HG02610 (cell line): ENCODE data around the gene FCHSD1.
A peak's percentile ranks its signal among the peaks of the same experiment; 100 is the strongest.
"Not testable (repeated sequence)": the region's sequence is repeated elsewhere in the genome, so short reads cannot be mapped to it uniquely, and the experiment has no call there.

ENCODE experiments used
- ATAC-seq: cut with Tn5 transposase; IDR thresholded peaks from one replicate; pipeline ENCODE4 v1.9.1; 2021; ENCODE audit warnings: mild to moderate bottlenecking, moderate library complexity; ENCODE audit not compliant: unreplicated experiment

FCHSD1 gene

GRCh38 chr5:141618030-141618803 lies 33.0 kb downstream of the FCHSD1 start:
- ATAC-seq: peak; percentile 19

GRCh38 chr5:141617682-141618029 lies 33.6 kb downstream of the FCHSD1 start:
- no peak for ATAC-seq

- no peak for ATAC-seq
Measured at GRCh38 chr5:141617128-141617527, 34.1 kb downstream of the FCHSD1 start.

DNA sequence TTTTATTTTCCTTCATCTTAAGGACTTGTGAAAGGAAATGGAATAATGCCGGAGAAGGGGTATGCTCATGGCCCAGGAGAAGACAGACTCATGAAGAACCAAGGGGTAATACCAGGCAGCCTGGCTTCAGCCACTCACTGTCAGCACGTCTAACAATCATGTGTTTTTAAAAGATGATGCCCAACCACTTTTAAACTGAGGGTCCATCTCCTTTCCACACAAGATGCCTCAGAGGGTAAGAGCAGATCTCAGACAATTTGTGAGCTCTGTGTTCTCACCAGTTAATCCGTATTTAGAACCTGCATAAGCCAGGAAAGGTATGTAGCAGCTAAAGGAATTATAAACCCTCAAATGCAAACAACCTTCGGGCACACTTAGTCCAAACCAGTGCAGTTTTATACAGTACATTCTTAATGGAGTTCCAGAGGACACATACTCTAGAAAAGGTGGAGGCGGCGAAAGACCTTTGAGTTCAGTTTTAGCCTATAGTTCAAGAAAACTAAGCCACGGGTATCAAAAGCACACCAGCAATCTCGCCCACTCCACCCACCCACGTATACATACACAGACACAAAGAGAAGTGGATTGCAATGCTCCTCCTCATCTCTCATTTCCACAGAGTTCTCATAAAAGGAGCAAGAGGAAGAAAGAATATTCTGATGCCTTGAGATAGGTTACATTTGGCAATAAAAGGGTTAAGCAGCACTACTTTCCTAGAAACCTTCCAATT lies 35.1 kb downstream of the FCHSD1 start:
- no peak for ATAC-seq

DNA sequence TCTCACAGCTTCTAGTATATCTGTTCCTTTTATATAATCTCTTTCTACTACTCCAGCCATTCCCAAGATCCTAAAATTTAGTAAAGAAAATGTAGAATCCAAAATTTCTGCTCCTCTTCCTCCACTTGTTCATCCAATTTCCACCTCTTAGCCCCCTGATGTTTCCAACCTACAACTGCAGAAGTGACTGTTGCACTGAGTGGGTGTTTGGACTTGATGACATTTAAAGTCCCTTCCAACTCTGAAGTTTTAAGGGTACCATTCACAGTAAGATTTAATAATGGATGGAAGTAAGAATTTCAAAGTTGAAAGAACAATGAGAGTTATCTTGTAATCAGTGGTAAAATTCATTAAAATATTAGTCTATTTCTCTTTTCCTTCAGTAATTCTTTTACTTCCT lies 37.9 kb downstream of the FCHSD1 start:
- no peak for ATAC-seq

DNA sequence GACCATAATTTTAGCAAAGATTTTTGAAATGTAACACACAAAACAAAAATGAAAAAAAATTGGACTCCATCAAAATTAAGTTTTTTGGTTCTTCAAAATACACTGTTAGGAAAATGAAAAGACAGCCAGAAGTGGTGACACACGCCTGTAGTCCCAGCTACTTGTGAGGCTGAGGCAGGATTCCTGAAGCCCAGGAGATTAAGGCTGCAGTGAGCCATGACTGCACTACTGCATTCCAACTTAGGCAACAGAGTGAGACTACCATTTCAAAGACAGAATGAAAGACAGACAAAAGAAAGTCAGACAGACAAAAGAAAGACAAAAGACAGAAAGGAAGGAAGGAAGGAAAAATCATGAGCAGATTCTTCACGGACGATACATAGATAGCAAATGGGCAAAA lies 39.9 kb downstream of the FCHSD1 start:
- ATAC-seq: no peak

DNA sequence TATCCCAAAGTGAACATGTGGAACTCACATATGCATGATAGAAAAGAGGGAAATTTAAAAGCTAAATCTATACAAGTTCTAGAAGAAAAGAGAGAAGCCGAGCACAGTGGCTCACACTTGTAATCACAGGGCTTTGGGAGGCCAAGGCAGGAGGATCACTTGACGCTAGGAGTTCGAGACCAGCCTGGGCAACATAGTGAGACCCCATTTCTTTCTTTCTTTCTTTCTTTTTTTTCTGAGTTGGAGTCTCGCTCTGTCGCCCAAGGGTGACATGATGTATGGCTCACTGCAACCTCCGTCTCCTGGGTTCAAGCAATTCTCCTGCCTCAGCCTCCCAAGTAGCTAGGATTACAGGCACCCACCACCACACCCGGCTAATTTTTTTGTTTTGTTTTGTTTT lies 41.3 kb downstream of the FCHSD1 start:
- not testable (repeated sequence) for ATAC-seq

- ATAC-seq: no peak
Measured at GRCh38 chr5:141609044-141609443, 42.2 kb downstream of the FCHSD1 start.

GRCh38 chr5:141608557-141608956 lies 42.7 kb downstream of the FCHSD1 start:
- no peak for ATAC-seq

- no peak for ATAC-seq
Measured at GRCh38 chr5:141608046-141608445, 43.2 kb downstream of the FCHSD1 start.

DNA sequence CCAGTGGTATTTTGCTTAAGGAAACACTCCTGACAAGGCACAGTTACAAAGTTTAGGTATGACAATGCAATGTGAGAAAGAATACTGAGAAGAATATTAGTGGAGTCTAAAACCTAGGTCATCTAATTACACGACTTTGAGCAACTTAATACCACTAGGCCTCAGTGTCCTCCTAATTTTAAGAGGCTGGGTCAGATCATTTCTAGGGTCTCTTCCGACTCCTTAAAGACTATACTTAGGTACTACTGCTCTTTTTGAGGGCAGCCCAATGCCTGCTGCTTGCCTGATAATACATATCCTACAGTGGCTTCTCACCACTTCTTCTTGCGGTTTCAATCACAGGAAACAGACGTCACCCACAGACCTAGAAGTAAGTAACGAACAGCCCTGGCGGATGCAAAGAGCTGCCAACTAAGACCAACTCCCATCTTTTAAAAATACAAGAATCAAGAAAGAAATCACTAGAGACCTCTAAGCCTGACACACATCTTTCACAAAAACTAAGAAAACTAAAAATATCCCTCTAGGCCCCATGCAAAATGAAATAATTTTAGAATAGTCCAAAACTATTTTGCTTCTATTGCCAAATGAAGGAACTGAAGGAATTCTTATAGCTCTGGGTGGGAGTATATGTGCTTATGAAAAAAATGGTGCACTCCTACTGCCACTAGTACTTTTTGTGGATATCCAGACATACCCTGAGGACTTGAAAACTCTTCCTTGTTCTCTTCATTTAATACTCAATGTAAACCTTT lies 45.5 kb downstream of the FCHSD1 start:
- ATAC-seq: peak; percentile 95

GRCh38 chr5:141603923-141604717 lies 47.1 kb downstream of the FCHSD1 start:
- ATAC-seq: no peak

GRCh38 chr5:141602606-141603005 lies 48.6 kb downstream of the FCHSD1 start:
- ATAC-seq: no peak

DNA sequence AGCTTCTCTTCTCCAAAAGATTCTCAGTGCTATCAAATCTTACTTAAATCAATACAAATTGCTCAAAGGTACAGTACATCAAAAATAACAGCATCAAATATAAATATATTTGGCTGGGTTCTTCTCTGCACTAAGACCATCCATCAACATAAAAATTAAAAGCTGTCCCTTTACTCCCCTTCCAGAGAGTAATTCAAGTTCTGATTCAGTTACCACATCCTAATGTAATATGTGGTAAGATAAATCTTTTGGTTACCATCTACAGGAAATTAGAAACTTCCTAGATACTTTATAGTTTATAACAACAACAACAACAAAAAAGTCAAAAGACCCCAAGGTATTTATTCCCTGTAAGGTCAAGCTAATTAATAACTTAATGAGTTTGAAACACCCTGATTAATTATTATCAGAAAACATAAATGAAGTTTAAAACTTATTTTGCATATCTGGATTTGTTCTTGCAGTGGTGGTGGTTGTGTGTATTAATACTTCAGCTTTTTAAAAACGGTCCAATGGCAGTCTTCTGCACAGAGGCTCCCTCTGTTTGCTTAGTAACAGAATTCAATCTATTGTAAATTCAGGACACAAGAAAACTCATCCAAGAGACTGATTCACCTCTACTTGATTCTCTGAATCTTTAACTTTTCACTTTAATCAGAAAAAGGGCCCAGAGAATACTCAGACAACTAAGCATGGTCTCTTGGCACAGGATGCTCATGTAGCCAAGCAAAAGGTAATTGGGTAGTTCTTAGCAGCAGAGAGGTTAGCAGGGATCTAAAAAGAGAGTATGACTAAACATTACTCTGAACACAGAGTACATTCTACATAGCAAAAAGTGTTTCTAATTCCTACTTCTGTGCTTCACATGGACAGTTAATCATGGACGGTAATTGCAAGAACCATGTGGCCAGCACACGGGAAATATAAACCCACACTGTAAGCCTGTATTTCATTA lies 52.5 kb downstream of the FCHSD1 start:
- ATAC-seq: no peak

GRCh38 chr5:141597814-141598213 lies 53.4 kb downstream of the FCHSD1 start:
- ATAC-seq: peak; percentile 27

- peak; percentile 43 for ATAC-seq
Measured at GRCh38 chr5:141597394-141597793, 53.8 kb downstream of the FCHSD1 start.

DNA sequence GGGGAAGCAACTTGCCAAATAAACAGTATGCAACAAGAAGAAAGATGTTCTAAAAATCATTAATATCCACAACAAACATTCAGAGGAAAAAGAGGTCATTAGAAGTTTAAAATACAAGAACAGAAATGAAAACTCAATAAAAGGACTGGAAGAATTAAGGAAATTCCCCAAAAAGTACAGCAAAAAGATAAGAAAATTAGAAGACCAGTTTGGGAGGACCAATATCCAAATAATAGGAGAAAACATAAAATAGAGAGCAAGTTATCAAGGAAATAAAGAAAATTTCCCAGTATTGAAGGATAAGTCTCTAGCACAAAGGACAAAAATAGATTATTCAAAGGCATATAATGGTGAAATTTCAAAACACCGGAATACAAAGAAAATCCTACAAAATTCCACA lies 54.4 kb downstream of the FCHSD1 start:
- ATAC-seq: no peak

DNA sequence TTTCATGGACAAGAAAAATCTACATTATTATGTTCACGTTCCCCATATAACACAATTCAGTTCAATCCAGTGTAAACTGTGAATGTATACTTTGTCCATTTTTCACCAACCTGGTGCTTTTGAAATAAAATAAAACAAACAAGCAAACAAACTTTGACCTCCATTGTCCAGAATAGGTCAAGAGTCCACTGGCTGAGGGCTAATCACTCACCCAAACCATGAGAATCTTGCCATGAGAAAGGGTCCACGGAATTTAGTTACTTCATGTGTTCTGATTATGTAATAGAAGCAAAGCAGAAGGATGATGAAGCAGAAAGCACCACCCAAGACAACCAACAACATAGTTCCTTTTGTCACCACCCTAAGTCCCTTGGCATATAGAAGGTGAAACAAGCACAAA lies 61.1 kb downstream of the FCHSD1 start:
- no peak for ATAC-seq
